HCT116 (cell line): Measurements from ENCODE around the gene TTLL10. TPM values are rescaled to one million over a fixed set of nuclear protein-coding genes. Genes with fewer than 3 reads are reported as not detected.

Experiments used
- ATAC-seq: fragments of 200-7000 bp; cut with Tn5 transposase; 2 replicates; pipeline ENCODE4 v1.9.1; 2020; ENCODE audit warnings: mild to moderate bottlenecking, moderate library complexity
- BruUV-seq: library from RNA; stranded (reverse); fragments of 400-500 nt; replicated peaks from 2 replicates; lab custom pipeline; 2021; lab: Mats Ljungman, UMichigan
- CTCF ChIA-PET: fragments of 300-600 bp; sonication (Branson Sonifier 250); formaldehyde crosslinking; loops from one replicate; lab custom pipeline; 2021; ENCODE audit warnings: antibody characterized with exemption; lab: Charles Lee
- POLR2A ChIA-PET: fragments of 300-600, 350-600 bp; sonication (Branson Sonifier 250); formaldehyde crosslinking; loops from one replicate; lab custom pipeline; 2021; ENCODE audit warnings: antibody characterized with exemption; lab: Charles Lee
- RAD21 ChIA-PET, 2 experiments: fragments of 300-600 bp; sonication (Branson Sonifier 250); formaldehyde crosslinking; loops; one replicate each; lab custom pipeline; 2023; ENCODE audit warnings: low total read pairs in 2 of 2; ENCODE audit not compliant: uncharacterized antibody in 2 of 2, unreplicated experiment in 2 of 2, low non-redundant PET in 1 of 2; lab: Charles Lee
- DNase-seq: peaks from one replicate; pipeline ENCODE4 v3.0.0-alpha.2; 2010; ENCODE audit warnings: low read depth, low spot score
- H2AFZ ChIP-seq: fragments of 200-600 bp; shearing (Covaris generic), sonication (generic); 2 replicates; pipeline ENCODE4 v1.6.1; 2017; ENCODE audit warnings: low read depth, mixed run types, mixed read lengths, antibody characterized with exemption, low read length; ENCODE audit not compliant: poor library complexity, severe bottlenecking
- H3K27ac ChIP-seq: 2 replicates; pipeline ENCODE4 v1.5.1; 2012; ENCODE audit warnings: low read depth, low read length
- H3K27me3 ChIP-seq: fragments of 200-600 bp; sonication (generic); 2 replicates; pipeline ENCODE4 v1.6.1; 2016; ENCODE audit warnings: mixed run types, low read length, mixed read lengths; ENCODE audit not compliant: insufficient read depth
- H3K36me3 ChIP-seq, 2 experiments: fragments of 200-500 bp in 1 of 2; fragments of 200-600 bp in 1 of 2; sonication (Bioruptor generic) in 1 of 2; sonication (generic) in 1 of 2; 2 replicates each; pipeline versions ENCODE4 v1.5.1 to v1.6.1; 2014 to 2016; ENCODE audit warnings: low read length in 2 of 2, inconsistent platforms in 1 of 2, mixed read lengths in 1 of 2, mixed run types in 1 of 2; ENCODE audit not compliant: insufficient read depth in 2 of 2, control insufficient read depth in 1 of 2
- H3K4me1 ChIP-seq, 2 experiments: fragments of 200-600 bp in 1 of 2; sonication (generic) in 1 of 2; 2 replicates each; pipeline versions ENCODE4 v1.5.1 to v1.6.1; 2012 to 2017; ENCODE audit warnings: low read length in 2 of 2, inconsistent platforms in 1 of 2, mild to moderate bottlenecking in 1 of 2, mixed read lengths in 1 of 2, mixed run types in 1 of 2, moderate library complexity in 1 of 2; ENCODE audit not compliant: insufficient read depth in 2 of 2, control insufficient read depth in 1 of 2
- H3K4me2 ChIP-seq: fragments of 200-600 bp; sonication (generic); 2 replicates; pipeline ENCODE4 v1.6.1; 2017; ENCODE audit warnings: mixed run types, low read length, mixed read lengths
- H3K4me3 ChIP-seq, 2 experiments: fragments of 200-600 bp in 1 of 2; sonication (generic) in 1 of 2; replicated peaks in 1 of 2; 2 replicates each; pipeline ENCODE4 v1.5.1; 2011 to 2016; ENCODE audit warnings: low read length in 2 of 2, control low read depth in 1 of 2, low read depth in 1 of 2, mild to moderate bottlenecking in 1 of 2, mixed read lengths in 1 of 2, mixed run types in 1 of 2
- H3K79me2 ChIP-seq: fragments of 200-600 bp; sonication (generic); 2 replicates; pipeline ENCODE4 v1.6.1; 2017; ENCODE audit warnings: mild to moderate bottlenecking, mixed run types, low read length, moderate library complexity, mixed read lengths; ENCODE audit not compliant: insufficient read depth
- H3K9ac ChIP-seq: fragments of 200-600 bp; sonication (generic); 2 replicates; pipeline ENCODE4 v1.6.1; 2016; ENCODE audit warnings: low read length, mixed read lengths
- H3K9me2 ChIP-seq: fragments of 200-600 bp; sonication (generic), shearing (Covaris generic); 2 replicates; pipeline ENCODE4 v1.6.1; 2017; ENCODE audit warnings: mixed run types, mild to moderate bottlenecking, moderate library complexity; ENCODE audit not compliant: insufficient read depth
- H3K9me3 ChIP-seq, 2 experiments: fragments of 200-500 bp in 1 of 2; fragments of 200-600 bp in 1 of 2; sonication (Bioruptor generic) in 1 of 2; sonication (generic) in 1 of 2; 2 replicates each; pipeline ENCODE4 v1.6.1; 2014 to 2017; ENCODE audit warnings: low read length in 2 of 2, mixed read lengths in 2 of 2, inconsistent platforms in 1 of 2, low read depth in 1 of 2, mild to moderate bottlenecking in 1 of 2, mixed run types in 1 of 2, moderate library complexity in 1 of 2; ENCODE audit not compliant: control insufficient read depth in 1 of 2, insufficient read depth in 1 of 2
- H4K20me1 ChIP-seq: fragments of 200-600 bp; sonication (generic), shearing (Covaris generic); 2 replicates; pipeline ENCODE4 v1.6.1; 2017; ENCODE audit warnings: mixed run types, mild to moderate bottlenecking, moderate library complexity; ENCODE audit not compliant: insufficient read depth
- CBX3 ChIP-seq: IDR thresholded peaks from 2 replicates; pipeline ENCODE4 v1.6.1; 2012; ENCODE audit warnings: low read depth
- CEBPB ChIP-seq: IDR thresholded peaks from 2 replicates; pipeline ENCODE4 v1.6.1; 2012; ENCODE audit warnings: low read depth
- CTCF ChIP-seq, 3 experiments: fragments of 200-600 bp in 1 of 3; sonication (generic) in 1 of 3; IDR thresholded peaks in 2 of 3; conservative IDR thresholded peaks in 1 of 3; 2 replicates each; pipeline ENCODE4 v1.5.1; 2012 to 2017; ENCODE audit warnings: low read depth in 2 of 3, low read length in 2 of 3, antibody characterized with exemption in 1 of 3, borderline replicate concordance in 1 of 3, control low read depth in 1 of 3, mild to moderate bottlenecking in 1 of 3, mixed read lengths in 1 of 3, mixed run types in 1 of 3, moderate library complexity in 1 of 3; ENCODE audit not compliant: insufficient read depth in 1 of 3
- EGR1 ChIP-seq: IDR thresholded peaks from 2 replicates; pipeline ENCODE4 v1.6.1; 2012; ENCODE audit warnings: low read depth
- ELF1 ChIP-seq: IDR thresholded peaks from 2 replicates; pipeline ENCODE4 v1.6.1; 2012; ENCODE audit warnings: low read depth, borderline replicate concordance
- EZH2 ChIP-seq: fragments of 200-600 bp; sonication (generic); IDR thresholded peaks from 2 replicates; pipeline ENCODE4 v1.6.1; 2017; ENCODE audit warnings: antibody characterized with exemption, mixed run types
- EZH2phosphoT487 ChIP-seq: fragments of 200-600 bp; IDR thresholded peaks from 2 replicates; pipeline ENCODE4 v1.6.1; 2018; ENCODE audit warnings: antibody characterized with exemption, borderline replicate concordance
- JUND ChIP-seq: IDR thresholded peaks from 2 replicates; pipeline ENCODE4 v1.6.1; 2012
- POLR2A ChIP-seq: IDR thresholded peaks from 2 replicates; pipeline ENCODE4 v1.7.0; 2011; ENCODE audit warnings: borderline replicate concordance; ENCODE audit not compliant: insufficient read depth, insufficient read length; ENCODE audit errors: extremely low read depth
- RAD21 ChIP-seq: IDR thresholded peaks from 2 replicates; pipeline ENCODE4 v1.6.1; 2012; ENCODE audit warnings: low read depth, mild to moderate bottlenecking
- SIN3A ChIP-seq: IDR thresholded peaks from 2 replicates; pipeline ENCODE4 v1.6.1; 2012; ENCODE audit warnings: low read depth
- SP1 ChIP-seq: IDR thresholded peaks from 2 replicates; pipeline ENCODE4 v1.6.1; 2012; ENCODE audit warnings: low read depth
- SRF ChIP-seq: IDR thresholded peaks from 2 replicates; pipeline ENCODE4 v1.6.1; 2012; ENCODE audit warnings: low read depth
- TCF7L2 ChIP-seq: IDR thresholded peaks from 2 replicates; pipeline ENCODE4 v1.7.0; 2011; ENCODE audit warnings: borderline replicate concordance, inconsistent platforms; ENCODE audit not compliant: insufficient read depth, insufficient read length; ENCODE audit errors: extremely low read depth
- YY1 ChIP-seq: IDR thresholded peaks from 2 replicates; pipeline ENCODE4 v1.6.1; 2011; ENCODE audit warnings: low read length, low read depth, moderate library complexity, mild to moderate bottlenecking; ENCODE audit not compliant: insufficient replicate concordance; ENCODE audit errors: extremely low read depth
- ZBTB33 ChIP-seq: IDR thresholded peaks from 2 replicates; pipeline ENCODE4 v1.6.1; 2011; ENCODE audit warnings: mild to moderate bottlenecking, low read length, moderate library complexity; ENCODE audit not compliant: insufficient replicate concordance; ENCODE audit errors: extremely low read depth
- ZFX ChIP-seq: fragments of 450-650 bp; IDR thresholded peaks from 2 replicates; pipeline ENCODE4 v1.6.1; 2017
- ZNF274 ChIP-seq: fragments of 200-500 bp; sonication (Bioruptor generic); IDR thresholded peaks from 2 replicates; pipeline ENCODE4 v1.6.1; 2014; ENCODE audit warnings: mild to moderate bottlenecking, low read depth, low read length, inconsistent platforms
- intact Hi-C: fragments of 100-400 bp; cut with micrococcal nuclease; formaldehyde crosslinking; loops from 2 replicates; pipeline ENCODE4 v1.10.0; 2022
- total RNA-seq: library from RNA; stranded (reverse); gene quantifications from one replicate; pipeline ENCODE4 v1.2.1, GENCODE V29; 2021; ENCODE audit not compliant: unreplicated experiment
- TF ChIP-seq, protein P1 (sequence below): IDR thresholded peaks from 2 replicates; pipeline ENCODE4 v1.6.1; 2012

Gene TTLL10
- total RNA-seq, 1 experiment from 2014 or later = 0.10 TPM

DNA sequence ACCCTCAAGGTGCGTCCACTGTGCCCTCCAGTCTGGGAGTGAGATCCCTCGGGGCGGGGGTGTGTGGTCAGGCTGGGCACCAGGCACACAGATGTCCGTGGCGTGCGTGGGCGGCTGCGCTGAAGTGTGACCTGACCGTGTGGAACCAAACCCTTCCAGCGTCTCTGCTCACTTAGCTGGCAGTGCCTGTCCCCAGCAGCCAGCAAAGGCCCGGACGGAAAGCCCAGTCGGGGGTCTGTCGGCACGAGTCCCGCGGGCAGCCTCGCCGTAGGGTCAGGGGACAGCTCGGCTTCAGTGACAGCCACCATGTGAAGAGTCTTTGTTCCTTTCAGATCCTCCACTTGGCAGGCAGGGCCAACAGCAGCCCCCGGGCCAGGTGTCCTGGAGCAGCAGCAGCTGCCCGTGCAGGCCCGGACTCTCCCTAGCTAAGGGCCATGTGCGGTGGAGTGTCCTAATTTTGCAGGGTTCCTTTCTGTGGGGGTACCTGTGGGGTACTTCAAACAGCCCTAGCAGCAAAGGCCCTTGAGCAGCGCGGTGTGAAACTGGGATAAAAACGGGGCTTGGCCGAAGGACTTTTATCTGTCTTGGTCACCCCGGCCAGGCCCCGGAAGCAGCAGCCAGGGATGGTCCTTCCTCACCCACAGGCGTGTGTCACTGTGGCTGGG lies 11.6 kb downstream of the TTLL10 start:
- no peaks in the 10 kb centered on the region for H3K9me2 ChIP-seq
- no peak for TF ChIP-seq ELF1
- TF ChIP-seq CBX3 = no peak
- no peak for TF ChIP-seq JUND
- no peak for TF ChIP-seq EZH2phosphoT487
- TF ChIP-seq ZFX = no peak
- TF ChIP-seq RAD21 = no peak
- TF ChIP-seq ZNF274 = no peak
- no peak for TF ChIP-seq POLR2A
- TF ChIP-seq CEBPB = no peak
- TF ChIP-seq EZH2 = no peak
- no peak for TF ChIP-seq ZBTB33
- TF ChIP-seq, protein P1, sequence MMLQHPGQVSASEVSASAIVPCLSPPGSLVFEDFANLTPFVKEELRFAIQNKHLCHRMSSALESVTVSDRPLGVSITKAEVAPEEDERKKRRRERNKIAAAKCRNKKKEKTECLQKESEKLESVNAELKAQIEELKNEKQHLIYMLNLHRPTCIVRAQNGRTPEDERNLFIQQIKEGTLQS = no peak
- TF ChIP-seq TCF7L2 = no peak
- TF ChIP-seq EGR1 = no peak
- no peak for TF ChIP-seq SIN3A
- no peak for TF ChIP-seq SRF
- no peak for TF ChIP-seq SP1
- TF ChIP-seq CTCF (IDR thresholded peaks at IDR 0.05 in 2 of 3, conservative IDR thresholded peaks at IDR 0.05 in 1 of 3; ENCODE audit: borderline replicate concordance in 1 of 3, insufficient read depth in 1 of 3, low read depth in 2 of 3, low read length in 2 of 3) = no peak
- no peak for TF ChIP-seq YY1
- TF ChIP-seq, all 23 proteins: peak for 0

More for the DNA sequence above, 11.6 kb downstream of the TTLL10 start:
- no peak overlapping the region for H2AFZ ChIP-seq
- no peaks in the 10 kb centered on the region for H3K9me3 ChIP-seq
- DNase-seq (no peak), ATAC-seq (no peak)
- ChIA-PET CTCF (no interaction called here), RAD21 (no interaction called here), POLR2A (no interaction called here)
- H3K9ac ChIP-seq = no peak overlapping the region
- H3K36me3 ChIP-seq = no peaks in the 10 kb centered on the region
- no peak overlapping the region for H3K27ac ChIP-seq
- no peaks in the 10 kb centered on the region for H4K20me1 ChIP-seq
- intact Hi-C loops = no loop called here
- H3K4me3 ChIP-seq = no peak overlapping the region
- H3K79me2 ChIP-seq = no peaks in the 10 kb centered on the region
- H3K27me3 ChIP-seq = no peaks in the 10 kb centered on the region
- H3K4me1 ChIP-seq = peaks cover 0 to 13% of the 10 kb centered on the region in 2 experiments; a peak in 2 of 4 replicates
- no TSS peak for BruUV-seq
- no peak overlapping the region for H3K4me2 ChIP-seq
